SK-N-MC (cell line): ENCODE data around the gene METTL17.
A peak's percentile ranks its signal among the peaks of the same experiment; 100 is the strongest.

Source experiments
- DNase-seq: peaks from one replicate; pipeline ENCODE4 v3.0.0-alpha.2; 2011; ENCODE audit warnings: low read depth, low spot score
- H3K27ac ChIP-seq: fragments of 200-600 bp; sonication (generic); 2 replicates; pipeline ENCODE4 v1.5.1; 2016; ENCODE audit warnings: mixed run types
- H3K36me3 ChIP-seq: fragments of 200-600 bp; sonication (generic); 2 replicates; pipeline ENCODE4 v1.6.1; 2017; ENCODE audit warnings: antibody characterized with exemption, low read length, mixed read lengths; ENCODE audit not compliant: insufficient read depth
- H3K4me3 ChIP-seq: fragments of 200-600 bp; sonication (generic); 2 replicates; pipeline ENCODE4 v1.5.1; 2016
- H3K9ac ChIP-seq: fragments of 200-600 bp; sonication (generic); 2 replicates; pipeline ENCODE4 v1.8.0; 2017; ENCODE audit warnings: mixed run types, mixed read lengths; ENCODE audit not compliant: insufficient read length
- H3K9me3 ChIP-seq: fragments of 200-600 bp; sonication (generic); 2 replicates; pipeline ENCODE4 v1.6.1; 2017; ENCODE audit warnings: low read depth, mild to moderate bottlenecking, antibody characterized with exemption, low read length, moderate library complexity, mixed read lengths
- EZH2 ChIP-seq: fragments of 200-600 bp; sonication (generic); IDR thresholded peaks from one replicate; pipeline ENCODE4 v1.6.1; 2017; ENCODE audit warnings: antibody characterized with exemption
- FOXP2 ChIP-seq: optimal IDR thresholded peaks from 2 replicates; pipeline ENCODE3; 2011; ENCODE audit warnings: mild to moderate bottlenecking, moderate library complexity; ENCODE audit not compliant: insufficient read depth; ENCODE audit errors: extremely low read length, control extremely low read depth
- POLR2AphosphoS5 ChIP-seq: IDR thresholded peaks from 2 replicates; pipeline ENCODE4 v1.6.1; 2012; ENCODE audit warnings: mild to moderate bottlenecking, low read depth, low read length, borderline replicate concordance

METTL17 gene

GRCh38 chr14:21018781-21019180, 29.0 kb downstream of the METTL17 start:
- DNase-seq = no peak
- TF ChIP-seq POLR2AphosphoS5 = no peak
- TF ChIP-seq EZH2 = no peak
- no peak for TF ChIP-seq FOXP2
- H3K27ac ChIP-seq = no peak overlapping the region
- H3K9ac ChIP-seq = no peak overlapping the region
- no peaks in the 10 kb centered on the region; the same call in 1 of the 2 replicates for H3K36me3 ChIP-seq
- H3K9me3 ChIP-seq = no peaks in the 10 kb centered on the region
- H3K4me3 ChIP-seq = no peak overlapping the region

GRCh38 chr14:21019366-21019765, 29.6 kb downstream of the METTL17 start:
- DNase-seq = no peak
- H3K27ac ChIP-seq = no peak overlapping the region
- TF ChIP-seq FOXP2 (no peak), POLR2AphosphoS5 (no peak), EZH2 (no peak)
- H3K9ac ChIP-seq = no peak overlapping the region
- no peaks in the 10 kb centered on the region for H3K9me3 ChIP-seq
- no peak overlapping the region for H3K4me3 ChIP-seq
- H3K36me3 ChIP-seq = no peaks in the 10 kb centered on the region; the same call in 1 of the 2 replicates

- Histone ChIP-seq H3K4me3 (no peak overlapping the region), H3K9me3 (no peaks in the 10 kb centered on the region), H3K9ac (no peak overlapping the region), H3K27ac (no peak overlapping the region), H3K36me3 (no peaks in the 10 kb centered on the region; the same call in 1 of the 2 replicates)
- no peak for DNase-seq
- TF ChIP-seq EZH2 = no peak
- TF ChIP-seq POLR2AphosphoS5 = no peak
- no peak for TF ChIP-seq FOXP2
Observed at GRCh38 chr14:21020977-21021545, 31.3 kb downstream of the METTL17 start.

GRCh38 chr14:21022686-21023085, 32.9 kb downstream of the METTL17 start:
- H3K9ac ChIP-seq = no peak overlapping the region
- H3K4me3 ChIP-seq = no peak overlapping the region
- H3K27ac ChIP-seq = no peak overlapping the region
- TF ChIP-seq POLR2AphosphoS5 (no peak), EZH2 (no peak), FOXP2 (no peak)
- H3K9me3 ChIP-seq = no peaks in the 10 kb centered on the region
- no peak for DNase-seq
- no peaks in the 10 kb centered on the region; the same call in 1 of the 2 replicates for H3K36me3 ChIP-seq

GRCh38 chr14:21023174-21023573, 33.4 kb downstream of the METTL17 start:
- no peak overlapping the region for H3K9ac ChIP-seq
- no peak for TF ChIP-seq POLR2AphosphoS5
- no peak for TF ChIP-seq EZH2
- no peak for TF ChIP-seq FOXP2
- no peak for DNase-seq
- no peaks in the 10 kb centered on the region; the same call in 1 of the 2 replicates for H3K36me3 ChIP-seq
- no peak overlapping the region for H3K27ac ChIP-seq
- no peak overlapping the region for H3K4me3 ChIP-seq
- no peaks in the 10 kb centered on the region for H3K9me3 ChIP-seq

- H3K4me3 ChIP-seq = peak overlapping the region; percentile 87
- H3K9ac ChIP-seq = peak overlapping the region; percentile 70
- no peak overlapping the region for H3K27ac ChIP-seq
Observed at GRCh38 chr14:21023817-21024584, 34.2 kb downstream of the METTL17 start.

GRCh38 chr14:21024585-21025370, 35.0 kb downstream of the METTL17 start, which contains the start of gene NDRG2:
Gene NDRG2 (minus strand): TSS chr14:21025061. CDS start chr14:21023315, 1,746 bp downstream.
- Histone ChIP-seq H3K9me3 (no peaks in the 10 kb centered on the region), H3K4me3 (peak within 1 kb of the TSS; percentile 87), H3K9ac (peak within 1 kb of the TSS; percentile 70), H3K27ac (no peak within 1 kb of the TSS), H3K36me3 (no peaks in the 10 kb centered on the region; the same call in 1 of the 2 replicates)
- DNase-seq = no peak
- TF ChIP-seq POLR2AphosphoS5 (no peak; the same call in 1 of the 2 replicates), EZH2 (no peak), FOXP2 (no peak)

More at GRCh38 chr14:21023817-21024584, 34.2 kb downstream of the METTL17 start:
- H3K36me3 ChIP-seq = no peaks in the 10 kb centered on the region; the same call in 1 of the 2 replicates
- no peak for TF ChIP-seq EZH2
- no peak for TF ChIP-seq FOXP2
- TF ChIP-seq POLR2AphosphoS5 = no peak
- no peak for DNase-seq
- H3K9me3 ChIP-seq = no peaks in the 10 kb centered on the region
